GM19025 (cell line): Measurements from ENCODE around the gene QPCT.
"Not testable (repeated sequence)": the region's sequence is repeated elsewhere in the genome, so short reads cannot be mapped to it uniquely, and the experiment has no call there.

Experiments used
- ATAC-seq: cut with Tn5 transposase; IDR thresholded peaks from one replicate; pipeline ENCODE4 v1.9.1; 2021; ENCODE audit warnings: mild to moderate bottlenecking, low read depth, moderate library complexity; ENCODE audit not compliant: unreplicated experiment

The QPCT gene

DNA sequence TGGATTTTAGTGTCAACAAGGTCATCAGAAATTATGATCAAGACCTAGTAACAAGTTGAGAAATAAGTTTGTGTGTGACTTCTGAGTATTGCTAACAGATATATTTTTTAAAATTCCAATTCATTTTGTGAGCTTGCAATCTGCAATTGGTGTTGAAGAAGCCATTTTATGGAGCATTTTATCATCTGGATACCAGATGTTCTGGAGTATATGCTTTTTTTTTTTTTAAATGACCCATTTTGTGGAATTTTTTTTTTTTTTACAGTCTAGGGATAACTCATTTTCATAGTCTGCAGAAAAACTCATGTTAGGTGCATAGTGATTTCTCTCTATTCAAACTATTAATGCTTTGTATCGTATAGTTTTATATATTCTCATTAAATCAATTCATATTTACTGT lies 12.6 kb downstream of the QPCT start:
- no peak for ATAC-seq

DNA sequence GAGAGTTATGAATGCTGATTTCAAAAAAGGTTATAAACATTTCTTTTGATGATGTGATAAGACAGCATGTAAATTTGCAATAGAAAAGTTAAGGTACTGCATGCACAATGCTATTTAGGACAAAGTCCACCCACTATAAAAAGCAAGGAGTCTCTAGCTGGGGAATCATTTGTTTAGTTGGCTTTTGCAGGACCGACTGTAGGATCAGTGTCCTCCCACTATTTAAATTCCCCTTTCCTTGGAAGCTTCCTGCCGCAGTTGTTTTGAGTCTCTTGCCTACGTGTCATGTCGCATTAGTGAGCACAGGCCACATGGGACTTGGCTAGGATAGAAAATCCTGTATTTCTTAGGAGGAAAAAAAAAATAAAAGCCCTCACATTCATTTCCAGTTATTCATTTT lies 13.1 kb downstream of the QPCT start:
- no peak for ATAC-seq

DNA sequence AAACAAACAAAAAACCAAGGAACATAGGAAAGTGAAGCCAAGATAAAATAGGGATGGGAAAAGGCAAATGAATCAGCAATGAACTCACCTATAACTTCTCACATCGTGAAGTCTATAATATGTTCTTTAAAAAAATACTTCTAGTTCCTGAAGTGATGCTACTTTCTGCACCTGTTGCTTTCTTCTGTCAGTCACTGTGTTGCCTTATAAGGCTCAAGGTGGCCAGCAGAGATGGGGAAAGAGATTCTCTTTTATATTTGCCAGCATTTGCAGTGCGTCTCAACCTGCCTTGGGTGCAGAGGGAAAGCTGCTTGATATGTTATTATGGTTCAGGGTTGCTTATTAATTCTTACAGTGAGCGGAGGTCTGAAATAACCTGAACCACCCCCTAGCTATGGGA lies 14.0 kb downstream of the QPCT start:
- ATAC-seq = no peak

DNA sequence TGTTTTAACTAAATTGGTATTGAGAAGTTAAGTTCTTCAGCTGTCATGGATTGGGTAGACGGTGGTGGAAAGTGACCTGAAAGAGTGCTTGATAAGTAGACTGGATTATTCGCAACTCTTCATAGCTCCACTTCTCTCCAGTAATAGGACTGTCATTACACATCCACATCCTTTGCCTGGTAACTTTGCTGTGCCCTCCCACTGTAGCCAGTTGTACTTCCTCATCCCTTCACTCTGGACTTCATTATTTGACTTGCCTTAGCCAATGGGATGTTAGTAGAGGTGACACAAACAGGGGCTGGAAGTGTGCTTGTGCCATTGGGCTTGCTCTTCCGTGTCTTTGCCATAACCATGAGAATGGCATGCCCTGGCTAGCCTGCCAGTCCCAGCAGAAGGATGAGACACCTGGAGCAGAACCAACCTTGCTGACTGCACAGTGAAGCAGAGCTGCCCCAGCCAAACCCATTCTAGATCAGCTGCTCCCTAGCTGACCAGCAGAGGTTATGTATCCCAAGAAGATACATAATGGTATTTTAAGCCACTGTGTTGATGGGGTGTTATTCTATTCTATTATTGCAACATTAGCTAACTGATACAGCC lies 16.9 kb downstream of the QPCT start:
- ATAC-seq = no peak

DNA sequence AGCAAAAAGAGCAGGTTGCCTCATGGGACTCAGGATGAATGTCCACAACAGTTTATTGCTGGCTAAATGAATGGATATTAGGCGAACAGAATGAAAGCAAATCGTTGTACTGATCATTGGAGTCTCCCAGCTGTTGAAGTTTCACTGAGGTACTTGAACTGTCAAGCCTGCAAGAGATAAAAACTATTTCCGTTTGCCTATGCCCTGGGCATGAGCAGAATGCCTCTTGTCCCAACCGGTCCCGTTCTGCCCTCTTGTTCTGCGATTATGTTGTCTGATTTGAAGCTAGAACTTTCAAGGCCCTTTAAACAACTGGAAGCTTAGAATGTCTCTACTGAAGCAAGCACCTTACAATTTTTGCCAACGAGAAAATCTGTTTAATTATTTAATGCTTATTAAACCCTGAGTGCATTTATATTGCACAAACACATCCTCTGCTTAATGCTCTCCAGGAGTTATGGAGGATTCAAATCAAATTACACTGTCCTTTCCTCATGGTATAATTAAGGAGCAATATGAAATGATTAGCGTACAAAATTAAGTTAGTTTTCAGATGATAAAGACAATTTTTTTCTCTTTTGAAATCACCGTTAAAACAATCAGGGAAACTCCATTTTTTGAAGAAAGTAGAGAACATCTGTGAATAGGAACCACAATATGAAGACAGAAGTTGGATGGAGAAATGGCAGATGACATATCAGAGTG lies 17.7 kb downstream of the QPCT start:
- no peak for ATAC-seq

DNA sequence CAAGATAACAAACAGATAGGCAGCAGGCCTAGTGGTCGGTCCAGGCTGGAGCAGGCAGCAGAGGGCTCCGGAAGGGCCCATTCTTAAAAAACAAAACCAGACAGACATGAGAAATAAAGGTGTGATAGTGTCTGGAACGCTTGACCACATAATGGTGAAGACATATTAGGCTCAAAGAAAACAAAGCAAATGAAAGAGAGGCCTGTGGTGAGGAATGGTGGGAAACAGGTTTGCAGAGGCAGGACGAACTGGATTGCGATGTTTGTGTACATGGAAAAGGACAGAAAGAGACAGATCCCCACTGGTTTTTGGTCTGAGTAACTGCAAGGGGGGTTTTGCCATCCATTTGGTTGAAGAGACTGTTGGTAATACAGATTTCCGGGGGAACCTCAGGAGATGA lies 19.9 kb downstream of the QPCT start:
- no peak for ATAC-seq

DNA sequence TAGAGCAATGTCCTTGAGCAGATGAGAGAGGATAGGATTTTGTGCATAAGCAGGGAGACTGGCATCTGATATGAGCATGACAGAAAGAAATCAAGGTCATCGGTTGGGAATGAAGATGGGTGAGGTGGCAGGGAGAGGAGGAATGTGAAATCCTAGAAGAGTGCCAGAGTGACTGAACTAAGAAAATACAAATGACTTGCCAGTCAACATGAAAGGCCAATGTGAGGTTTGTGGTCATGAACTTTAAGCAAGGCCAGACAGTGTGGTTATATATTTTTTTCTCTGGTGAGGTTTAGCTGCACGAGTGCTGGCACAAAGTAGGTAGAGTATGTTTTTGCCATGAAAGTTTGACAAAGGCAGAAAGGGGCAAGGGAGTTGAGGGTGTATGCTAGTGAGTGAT lies 21.2 kb downstream of the QPCT start:
- ATAC-seq = peak; percentile 73

DNA sequence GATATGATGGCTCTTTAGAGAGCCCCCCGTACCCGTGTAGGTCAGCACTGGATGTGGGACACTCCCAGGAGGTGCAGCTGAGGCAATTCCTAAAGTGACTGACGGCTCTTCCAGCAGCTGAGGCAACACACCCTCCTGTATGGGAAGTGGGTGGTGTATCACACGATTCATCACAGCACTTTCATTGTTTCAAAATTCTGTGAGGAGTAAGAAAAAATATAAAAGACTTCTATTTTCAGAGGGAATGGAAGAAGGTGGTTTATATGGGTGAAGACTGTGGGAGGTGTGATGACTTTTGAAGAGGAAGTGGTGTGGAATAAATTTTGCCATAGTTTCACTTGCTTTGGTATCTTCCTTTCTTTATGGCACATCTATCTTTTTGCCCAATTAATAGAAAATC lies 22.3 kb downstream of the QPCT start:
- ATAC-seq = no peak

DNA sequence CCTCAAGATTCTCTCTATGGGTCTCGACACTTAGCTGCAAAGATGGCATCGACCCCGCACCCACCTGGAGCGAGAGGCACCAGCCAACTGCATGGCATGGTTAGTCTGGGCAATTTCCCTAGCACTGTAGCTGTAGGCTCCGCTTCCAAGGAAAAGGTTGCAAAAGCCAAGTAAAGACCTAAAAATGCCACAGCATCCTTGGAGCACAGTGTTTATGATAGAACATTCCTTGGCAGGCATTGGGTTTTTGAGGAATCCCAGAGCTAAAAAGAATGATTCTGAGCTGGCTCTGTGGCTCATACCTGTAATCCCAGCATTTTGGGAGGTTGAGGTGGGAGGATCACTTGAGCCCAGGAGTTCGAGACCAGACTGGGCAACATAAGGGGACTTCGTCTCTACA lies 22.9 kb downstream of the QPCT start:
- ATAC-seq = no peak

DNA sequence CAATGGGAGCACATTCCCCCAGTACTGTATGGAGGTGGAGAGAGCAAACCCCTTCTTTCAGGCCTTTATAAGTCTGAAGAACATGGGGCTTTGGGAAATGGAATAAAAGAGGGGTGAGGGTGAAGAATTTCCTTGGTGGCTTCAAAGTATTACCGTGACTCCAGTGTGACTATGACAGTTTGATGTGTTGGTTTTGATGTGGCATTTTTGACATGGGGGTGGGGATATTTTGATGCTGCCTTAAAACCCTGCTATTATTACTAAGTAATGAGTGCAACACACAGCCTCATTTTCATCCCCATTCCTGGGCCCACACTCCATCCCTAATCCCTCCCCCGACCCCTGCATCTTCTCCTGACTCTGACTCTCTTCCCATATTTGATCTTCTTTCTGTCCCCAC lies 23.6 kb downstream of the QPCT start:
- no peak for ATAC-seq

DNA sequence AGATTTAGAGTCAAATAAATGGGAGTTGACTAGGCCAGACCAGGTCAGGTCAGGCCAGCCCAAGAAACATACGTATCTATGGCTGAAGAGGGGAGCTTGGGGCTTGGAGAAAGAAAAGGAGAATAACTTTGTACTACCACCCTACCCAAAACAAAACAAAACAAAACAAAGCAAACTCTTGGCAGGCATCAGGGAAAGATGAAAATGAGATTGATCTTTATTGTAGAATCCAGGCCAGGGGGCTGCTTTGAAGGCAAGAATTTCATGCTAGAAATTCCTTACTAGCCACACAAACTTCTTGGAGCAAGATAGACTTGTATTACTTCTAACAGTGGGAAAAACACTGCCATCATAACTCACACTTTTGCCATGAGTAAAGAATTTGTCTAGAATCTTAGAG lies 26.2 kb downstream of the QPCT start:
- no peak for ATAC-seq

DNA sequence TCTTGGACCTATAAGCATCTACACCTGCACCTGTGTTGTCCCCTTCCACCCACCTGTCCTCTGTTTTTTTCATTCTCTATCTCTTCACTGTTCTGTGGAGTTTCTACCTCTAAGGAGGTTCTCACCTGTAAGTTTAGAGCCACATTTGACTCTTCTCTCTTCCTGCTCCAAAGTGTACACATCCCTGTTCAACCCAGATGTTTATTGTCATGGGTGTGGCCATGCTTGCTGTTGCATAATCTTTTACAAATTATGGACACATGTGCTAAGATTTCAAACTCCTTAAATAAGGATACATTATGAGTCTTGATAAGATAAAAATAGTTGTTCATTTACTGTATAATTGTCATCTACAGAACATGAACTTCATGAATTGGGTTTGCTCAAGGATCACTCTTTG lies 27.6 kb downstream of the QPCT start:
- no peak for ATAC-seq

DNA sequence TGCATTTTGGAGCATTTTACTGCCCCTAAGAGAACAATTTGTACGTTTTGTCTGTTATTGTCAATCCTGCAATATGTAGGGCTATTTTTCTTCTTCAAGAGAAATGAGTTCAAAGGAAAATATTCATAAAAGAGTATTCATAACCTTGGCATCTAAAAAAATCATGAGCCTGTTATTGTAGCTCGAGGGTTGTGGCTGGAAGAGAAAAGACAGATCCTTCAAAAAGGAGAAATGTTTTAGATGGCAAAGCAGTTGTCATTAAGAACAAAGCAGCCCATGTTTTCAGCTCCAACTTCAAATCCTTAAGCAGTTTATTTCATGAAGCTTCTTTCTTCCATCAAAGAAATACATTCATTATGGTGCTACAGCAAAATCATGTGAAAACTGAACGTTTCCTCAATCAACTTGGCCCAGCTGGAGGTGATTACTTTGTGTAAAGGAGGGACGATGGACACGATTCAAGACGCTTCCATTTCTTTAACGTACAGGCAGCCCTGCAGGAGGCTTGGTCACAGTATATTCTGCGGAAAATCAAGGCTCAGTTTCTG lies 31.4 kb downstream of the QPCT start:
- peak; percentile 18 for ATAC-seq

DNA sequence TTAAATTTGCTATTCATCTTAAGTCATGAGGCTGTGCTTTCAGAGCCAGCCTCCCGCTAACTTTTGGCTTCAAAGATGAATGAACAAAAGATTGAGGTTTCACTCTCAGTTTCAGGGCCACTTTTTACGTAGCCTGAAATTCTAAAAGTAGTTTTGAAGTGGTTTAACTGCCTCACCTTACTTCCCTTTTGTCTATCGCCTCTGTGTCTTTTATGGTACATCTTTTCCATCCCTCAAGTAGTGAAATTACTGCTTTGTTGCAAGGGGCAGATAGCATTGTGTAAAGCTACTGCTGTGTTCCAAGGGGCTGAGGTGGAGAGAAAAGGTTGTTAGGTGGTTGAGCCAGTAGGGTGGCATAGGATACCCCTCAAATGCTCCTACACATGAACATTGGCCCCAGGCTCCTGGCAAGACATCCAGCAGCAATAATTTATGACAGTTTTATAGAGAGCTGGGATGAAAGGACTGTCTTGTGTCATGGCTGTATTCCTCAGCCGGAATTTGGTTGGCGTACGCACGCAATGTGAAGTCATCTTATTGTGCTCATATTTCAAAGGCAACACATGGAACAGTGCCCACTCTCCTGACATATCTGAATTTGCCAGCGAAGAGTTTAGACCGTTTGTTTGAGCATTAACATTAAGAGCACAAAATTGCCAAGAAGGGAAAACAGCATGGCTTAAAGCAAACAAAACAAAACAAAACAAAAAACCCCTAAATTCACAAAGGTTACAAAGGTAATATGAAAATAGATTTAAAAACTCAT lies 32.2 kb downstream of the QPCT start:
- ATAC-seq = peak; percentile 87

DNA sequence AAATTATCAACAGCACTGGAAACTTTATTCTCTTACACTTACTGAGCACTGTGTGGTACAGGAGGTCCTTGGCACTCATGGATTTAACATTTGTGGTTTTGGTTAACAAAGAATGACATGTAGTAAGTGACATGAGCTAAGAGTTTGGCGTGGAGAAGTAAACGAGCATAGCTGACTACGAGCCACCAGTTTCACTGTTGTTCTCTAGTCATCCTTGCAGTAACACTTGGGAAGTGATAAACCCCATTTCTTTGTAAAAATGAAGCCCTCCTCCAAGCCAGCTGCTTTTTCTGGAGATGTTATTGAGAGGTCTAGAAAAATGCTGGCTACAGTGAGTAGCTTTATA lies 32.7 kb downstream of the QPCT start:
- ATAC-seq = no peak

DNA sequence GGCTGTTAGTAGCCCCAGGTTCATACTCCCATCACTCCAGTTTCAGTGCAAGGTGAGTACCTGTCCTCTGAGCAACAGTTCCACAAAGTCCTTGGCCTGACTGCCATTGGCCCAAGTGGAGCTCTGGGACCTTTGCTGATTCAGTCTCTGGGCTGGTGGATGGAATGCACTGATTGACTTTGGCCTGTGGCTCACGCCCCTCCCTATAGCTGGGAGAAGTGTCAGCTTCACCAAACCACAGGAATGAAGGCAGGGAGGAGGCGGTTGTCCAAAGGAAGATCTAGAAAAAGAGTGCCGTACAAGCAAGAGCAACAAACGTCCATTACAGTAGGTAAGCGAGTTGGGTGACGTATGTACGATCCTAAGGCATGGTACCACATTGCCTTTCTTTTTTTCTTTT lies 34.0 kb downstream of the QPCT start:
- no peak for ATAC-seq

DNA sequence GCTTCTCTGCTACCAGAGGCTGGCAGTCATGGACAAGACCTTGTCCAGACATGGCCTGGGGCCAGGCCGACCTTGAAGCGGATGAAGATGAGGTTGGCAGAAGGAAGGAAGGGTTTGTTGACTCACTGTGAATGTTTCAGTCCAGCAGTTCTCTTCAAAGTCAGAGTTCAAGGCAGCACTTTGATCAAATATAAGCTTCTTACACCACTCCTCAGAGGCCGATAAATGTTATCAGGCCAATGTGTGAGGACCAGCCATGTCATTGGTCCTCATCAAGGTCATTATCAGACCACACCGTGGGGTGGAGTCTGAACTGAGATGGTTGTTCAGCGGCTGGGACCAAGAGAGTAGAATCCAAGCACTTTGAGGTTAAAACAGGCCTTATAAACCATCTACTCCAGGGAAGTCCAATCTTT lies 35.5 kb downstream of the QPCT start:
- no peak for ATAC-seq

DNA sequence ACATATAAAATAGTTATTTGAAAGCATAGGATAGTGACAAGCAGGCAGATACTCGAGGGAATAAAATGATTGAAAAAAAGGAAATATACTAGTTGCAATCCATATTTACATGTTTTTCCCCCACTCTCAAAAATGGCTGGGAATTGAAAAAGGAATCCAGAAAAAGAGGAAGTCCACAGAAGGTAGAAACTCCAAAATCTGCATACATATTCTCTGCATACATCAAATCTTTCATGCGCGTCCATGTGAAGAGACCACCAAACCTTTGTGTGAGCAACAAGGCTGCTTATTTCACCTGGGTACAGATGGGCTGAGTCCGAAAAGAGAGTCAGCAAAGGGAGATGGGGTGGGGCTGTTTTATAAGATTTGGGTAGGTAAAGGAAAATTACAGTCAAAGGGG lies 36.4 kb downstream of the QPCT start:
- not testable (repeated sequence) for ATAC-seq

DNA sequence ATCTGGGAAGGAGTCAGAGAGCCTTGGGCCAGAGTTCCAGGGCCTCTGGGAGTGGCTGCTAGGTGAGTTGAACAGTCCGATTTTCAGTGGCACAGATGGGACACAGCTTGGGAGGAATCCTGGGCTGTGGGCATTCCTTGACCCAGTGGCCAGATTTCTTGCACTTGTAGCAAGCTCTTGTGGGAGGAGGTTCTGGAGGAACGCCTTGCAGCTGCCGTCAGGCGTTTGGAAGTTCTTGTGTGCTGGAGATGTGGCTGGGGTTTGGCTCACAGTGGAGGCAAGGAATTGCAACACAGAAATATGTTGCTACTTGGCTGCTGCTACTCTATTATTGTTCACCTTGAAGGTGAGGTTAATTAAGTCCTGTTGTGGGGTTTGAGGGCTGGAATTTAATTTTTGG lies 39.8 kb downstream of the QPCT start:
- not testable (repeated sequence) for ATAC-seq

DNA sequence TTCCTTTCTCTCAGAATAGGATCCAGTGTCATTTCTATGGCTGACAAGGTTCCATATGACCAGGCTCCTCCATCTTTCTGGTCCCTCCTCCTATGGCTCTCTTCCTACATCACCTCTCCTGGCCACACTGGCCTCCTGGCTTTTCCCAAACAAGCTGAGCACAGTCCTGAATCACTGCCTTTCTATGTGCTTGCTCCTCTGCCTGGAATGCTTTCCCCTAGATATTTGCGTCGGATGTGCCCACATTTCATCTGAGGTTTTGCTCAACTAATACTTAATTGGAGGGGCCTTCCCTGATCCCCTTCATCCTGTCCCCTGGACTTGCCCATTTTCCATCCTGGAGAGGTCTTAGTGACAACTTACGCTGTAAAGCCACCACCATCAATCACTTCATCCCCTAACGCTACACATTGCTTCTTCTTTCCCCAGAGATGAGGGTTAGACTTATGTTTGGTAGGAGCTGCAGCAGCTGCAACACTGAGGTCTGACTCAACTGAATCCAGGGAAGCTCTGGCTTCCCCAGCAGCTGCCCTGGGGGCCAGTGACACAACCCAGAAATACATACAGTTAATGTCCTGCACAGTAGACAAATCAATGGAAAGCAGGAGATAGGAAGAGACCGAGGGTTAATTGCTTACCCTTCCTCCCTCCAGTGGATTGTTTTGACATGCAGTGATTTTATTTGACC lies 42.9 kb downstream of the QPCT start:
- ATAC-seq = no peak

DNA sequence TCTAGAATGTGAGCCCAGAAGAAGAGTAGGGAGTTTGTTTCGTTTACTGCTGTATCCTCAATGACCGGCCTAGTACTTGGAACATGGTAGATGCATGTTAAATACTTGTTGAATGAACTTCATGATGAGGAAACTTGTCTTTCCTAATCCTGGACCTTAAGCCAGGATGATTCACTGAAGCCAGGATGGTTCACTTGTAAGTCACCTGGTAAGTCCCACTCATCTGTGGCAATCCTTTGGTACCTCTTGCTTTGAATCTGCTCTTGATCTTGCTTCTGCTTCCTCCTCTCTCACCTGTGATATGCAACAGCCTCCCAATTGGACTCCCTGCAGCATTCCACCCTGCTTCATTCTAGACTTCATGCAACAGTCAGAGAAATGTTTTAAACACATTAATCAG lies 43.6 kb downstream of the QPCT start:
- no peak for ATAC-seq
